Jurkat, Clone E6-1 (cell line): ENCODE measurements around the gene C1QC.

ENCODE experiments used
- DNase-seq: peaks from one replicate; pipeline ENCODE4 v3.0.0-alpha.2; 2011; ENCODE audit warnings: low read depth, low spot score
- H3K4me3 ChIP-seq: 2 replicates; pipeline ENCODE4 v1.5.1; 2011; ENCODE audit warnings: mild to moderate bottlenecking, low read length, control low read depth, moderate library complexity

C1QC gene

DNA sequence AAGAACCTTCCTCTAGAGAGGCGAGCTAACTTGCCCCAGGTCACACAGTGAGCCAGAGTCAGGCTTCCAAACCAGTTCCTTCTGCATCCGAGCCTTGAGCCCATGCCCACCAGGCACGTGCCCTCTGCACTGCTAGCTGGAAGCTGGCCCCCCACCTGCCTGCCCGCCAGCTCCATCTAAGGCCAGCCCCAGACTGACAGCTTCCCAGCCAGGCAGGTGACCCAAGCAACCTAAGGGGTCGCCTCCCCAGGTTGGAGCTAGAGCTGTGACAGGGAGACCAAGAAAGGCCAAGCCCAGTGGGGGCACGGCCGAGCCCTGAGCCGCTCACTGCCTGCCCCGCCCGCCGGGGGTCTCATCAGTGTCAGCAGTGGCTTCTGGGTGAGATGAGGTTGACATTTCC lies 26.9 kb upstream of the C1QC start:
- no peak for DNase-seq
- H3K4me3 ChIP-seq, result no peak overlapping the region

- no peak overlapping the region for H3K4me3 ChIP-seq
- DNase-seq, result no peak
These were observed 25.4 kb upstream of the C1QC start for GRCh38 chr1:22618056-22618455.

DNA sequence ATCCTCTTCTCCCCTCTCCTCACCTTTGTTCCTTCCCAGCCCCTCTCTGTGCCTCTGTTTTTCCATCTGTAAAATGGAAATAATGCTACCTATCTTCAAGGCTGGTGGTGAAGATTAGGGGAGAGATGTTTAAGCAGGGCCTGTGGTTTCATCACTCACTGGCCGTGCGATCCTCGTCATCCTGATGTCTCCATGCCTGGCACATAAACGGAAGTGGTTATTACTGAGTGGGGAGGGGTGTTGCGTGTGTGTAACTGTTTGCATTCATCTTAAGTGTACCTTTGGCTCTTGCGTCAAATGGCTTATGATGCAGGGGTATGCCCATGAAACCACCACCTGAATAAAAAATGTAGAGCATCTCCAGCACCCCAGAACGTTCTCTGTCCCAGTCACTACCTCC lies 24.2 kb upstream of the C1QC start:
- DNase-seq, result peak; percentile 62
- H3K4me3 ChIP-seq, result no peak overlapping the region

- no peak overlapping the region for H3K4me3 ChIP-seq
- no peak for DNase-seq
These were observed 23.6 kb upstream of the C1QC start for GRCh38 chr1:22619798-22620197.

GRCh38 chr1:22621761-22622160 lies 21.7 kb upstream of the C1QC start:
- no peak for DNase-seq
- H3K4me3 ChIP-seq, result no peak overlapping the region

DNA sequence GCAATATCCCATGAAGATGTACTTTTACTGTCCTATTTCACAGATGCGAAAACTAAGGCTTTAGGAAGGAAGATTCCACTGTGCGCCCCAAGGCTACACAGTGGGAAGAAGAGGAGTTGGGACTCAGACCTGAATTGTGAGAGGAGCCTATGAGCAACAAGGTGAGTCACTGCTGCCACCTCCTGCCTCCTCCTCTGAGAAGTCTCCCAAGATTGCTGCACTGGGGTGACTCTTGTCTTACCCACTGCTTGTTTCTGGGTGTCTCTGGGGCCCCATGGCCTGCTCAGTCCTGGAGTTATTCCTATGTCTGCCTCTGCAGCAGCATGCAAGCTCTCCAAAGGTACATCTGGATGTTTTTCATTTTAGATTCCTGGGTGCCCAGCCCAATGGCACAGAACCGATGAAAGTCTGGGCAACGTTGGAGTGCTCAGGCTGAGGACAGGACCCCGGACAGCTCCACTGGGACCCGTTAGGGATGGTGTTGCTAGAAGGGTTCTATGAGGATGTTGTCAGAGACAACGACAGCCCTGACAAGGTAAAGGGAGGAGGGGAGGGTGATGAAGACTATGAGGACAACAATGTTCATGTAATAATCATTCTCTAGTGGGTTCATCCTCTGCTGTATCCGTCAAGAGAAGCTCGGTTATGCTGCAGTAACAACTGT lies 18.0 kb upstream of the C1QC start:
- no peak overlapping the region for H3K4me3 ChIP-seq
- no peak for DNase-seq

GRCh38 chr1:22626237-22627157 lies 16.9 kb upstream of the C1QC start:
- no peak overlapping the region for H3K4me3 ChIP-seq
- no peak for DNase-seq

DNA sequence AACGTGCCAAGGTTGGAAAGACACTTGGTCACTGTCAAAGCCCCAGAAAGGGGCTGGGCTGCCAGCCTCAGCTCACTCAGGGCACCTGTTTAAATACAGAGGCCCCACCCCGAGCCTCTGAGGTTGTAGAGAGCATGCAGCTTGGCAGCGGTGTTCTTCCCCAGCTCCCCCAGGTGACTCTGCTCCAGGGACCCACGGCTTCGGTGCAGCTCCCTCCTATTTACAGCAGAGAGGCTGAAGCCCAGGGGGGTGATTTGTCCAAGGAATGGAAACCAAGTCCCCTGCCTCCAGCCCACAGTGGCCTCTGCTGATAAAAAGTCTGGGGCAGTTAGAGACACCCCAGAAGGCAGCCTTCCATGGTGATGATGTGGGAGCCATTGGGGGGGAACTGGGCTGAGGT lies 16.1 kb upstream of the C1QC start:
- H3K4me3 ChIP-seq, result no peak overlapping the region
- DNase-seq, result no peak

DNA sequence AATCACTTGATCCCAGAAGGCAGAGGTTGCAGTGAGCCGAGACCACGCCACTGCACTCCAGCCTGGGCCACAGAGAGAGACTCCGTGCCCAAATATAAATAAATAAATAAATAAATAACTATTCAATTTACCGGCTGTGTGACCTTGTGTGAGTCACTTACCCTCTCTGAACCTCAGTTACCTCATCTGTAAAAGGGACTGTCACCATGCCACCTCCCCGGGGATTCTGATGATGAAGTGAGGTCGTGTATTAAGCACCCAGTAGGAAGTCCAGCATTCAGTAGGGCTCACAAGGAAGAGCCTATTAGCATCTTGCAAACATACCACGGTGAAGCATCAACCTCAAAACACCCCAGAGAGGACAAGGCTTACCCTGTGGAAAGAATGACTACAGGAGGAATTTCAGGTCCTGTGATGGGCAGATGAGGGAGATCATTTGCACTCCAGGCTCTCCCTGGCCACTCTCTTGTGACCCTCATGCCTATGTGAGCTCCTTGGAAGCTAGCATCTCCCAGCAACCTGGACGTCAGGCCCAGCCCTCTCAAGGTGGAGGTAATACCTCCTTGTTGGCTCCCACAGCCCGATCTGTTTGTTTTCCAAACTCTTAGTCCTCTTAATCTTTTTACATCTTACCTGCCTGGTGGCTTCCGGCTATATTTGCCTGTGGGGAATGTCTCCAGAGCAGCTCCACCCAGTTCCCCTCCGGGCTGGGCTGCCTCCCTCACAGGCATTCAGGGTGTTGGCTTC lies 14.6 kb upstream of the C1QC start:
- no peak overlapping the region for H3K4me3 ChIP-seq
- no peak for DNase-seq

GRCh38 chr1:22629886-22630285 lies 13.5 kb upstream of the C1QC start:
- no peak for DNase-seq
- no peak overlapping the region for H3K4me3 ChIP-seq

DNA sequence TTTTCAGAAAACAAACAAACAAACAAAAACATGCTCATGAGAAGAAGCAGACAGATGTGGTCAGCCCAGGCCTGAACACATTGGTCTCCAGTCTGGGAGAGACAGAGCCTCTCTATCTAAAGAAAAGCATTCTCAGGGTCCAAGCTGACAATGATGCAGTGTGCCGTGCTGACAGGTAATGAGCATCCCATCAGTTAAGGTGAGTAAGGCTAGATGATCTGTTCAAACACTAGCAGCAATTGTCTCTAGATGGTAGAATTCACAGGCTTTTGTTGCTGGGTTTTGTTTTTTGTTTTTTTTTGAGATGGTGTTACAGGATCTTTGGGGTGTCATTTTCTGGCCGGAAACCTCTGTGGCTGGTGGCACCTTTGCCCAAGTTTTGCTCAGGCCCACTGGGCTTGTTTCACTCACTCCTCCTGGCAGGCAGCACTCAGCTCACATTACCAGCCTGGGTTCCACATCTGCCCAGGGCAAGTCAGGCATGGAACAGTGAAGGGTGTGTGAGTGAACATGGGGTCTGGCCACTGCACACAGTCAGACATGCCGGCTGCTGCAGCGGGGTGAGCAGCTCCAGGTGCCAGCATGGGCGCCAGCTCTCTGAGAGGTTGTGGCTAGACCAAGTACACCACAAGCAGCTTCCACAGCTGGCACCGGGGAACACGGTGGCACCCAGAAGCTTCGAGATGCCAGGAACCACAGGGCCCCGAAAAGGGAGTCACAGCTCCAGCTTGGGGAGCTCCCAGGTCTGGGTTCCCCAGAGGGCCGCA lies 9.6 kb upstream of the C1QC start:
- DNase-seq, result peak; percentile 58

DNA sequence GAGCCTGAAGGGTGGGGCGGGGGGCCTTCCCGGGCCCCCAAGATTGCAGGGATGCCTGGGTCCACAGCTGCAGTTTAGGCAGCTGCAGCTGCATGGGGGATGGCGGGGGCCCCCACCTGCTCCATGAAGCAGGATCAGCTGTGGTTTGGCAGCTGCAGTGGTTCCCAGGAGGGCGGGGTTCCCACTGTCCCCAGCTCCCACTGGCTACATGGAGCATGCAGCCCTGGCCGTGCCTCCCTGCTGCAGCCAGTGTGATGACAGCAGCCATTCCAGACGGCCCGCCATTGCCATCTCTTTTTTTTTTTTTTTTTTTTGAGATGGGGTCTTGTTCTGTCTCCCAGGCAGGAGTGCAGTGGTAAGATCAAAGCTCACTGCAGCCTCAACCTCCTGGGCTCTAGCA lies 8.0 kb upstream of the C1QC start:
- DNase-seq, result no peak
- no peak overlapping the region for H3K4me3 ChIP-seq

More for the DNA sequence above, 9.6 kb upstream of the C1QC start:
- no peak overlapping the region for H3K4me3 ChIP-seq

DNA sequence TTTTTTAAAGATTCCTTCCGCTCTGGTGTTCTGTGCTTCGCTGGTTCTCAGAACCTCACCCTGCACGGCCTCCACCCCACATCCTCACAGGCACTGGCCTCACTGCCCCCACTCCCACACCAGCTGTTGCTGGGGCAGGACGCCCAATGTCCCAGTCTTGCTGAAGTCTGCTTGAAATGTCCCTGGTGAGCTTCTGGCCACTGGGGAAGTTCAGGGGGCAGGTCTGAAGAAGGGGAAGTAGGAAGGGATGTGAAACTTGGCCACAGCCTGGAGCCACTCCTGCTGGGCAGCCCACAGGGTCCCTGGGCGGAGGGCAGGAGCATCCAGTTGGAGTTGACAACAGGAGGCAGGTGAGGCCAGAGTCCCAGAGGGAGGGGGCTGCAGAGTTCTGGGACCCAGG lies 7.1 kb upstream of the C1QC start, which contains the start of gene C1QA:
Gene C1QA, plus strand, starts transcription at position 276 of the 400 bp plus-strand sequence. CDS start 989 bp downstream, outside the sequence.
- no peak for DNase-seq
- H3K4me3 ChIP-seq, result no peak within 1 kb of the TSS

- no peak overlapping the region for H3K4me3 ChIP-seq
- no peak for DNase-seq
These were observed 6.5 kb upstream of the C1QC start for GRCh38 chr1:22636927-22637326.

GRCh38 chr1:22637907-22638445 lies 5.5 kb upstream of the C1QC start:
- H3K4me3 ChIP-seq, result no peak overlapping the region
- DNase-seq, result no peak

GRCh38 chr1:22638476-22639234 lies 4.8 kb upstream of the C1QC start:
- DNase-seq, result no peak

GRCh38 chr1:22639286-22639685 lies 4.1 kb upstream of the C1QC start:
- no peak overlapping the region for H3K4me3 ChIP-seq
- DNase-seq, result no peak

More at GRCh38 chr1:22638476-22639234, 4.8 kb upstream of the C1QC start:
- H3K4me3 ChIP-seq, result no peak overlapping the region

DNA sequence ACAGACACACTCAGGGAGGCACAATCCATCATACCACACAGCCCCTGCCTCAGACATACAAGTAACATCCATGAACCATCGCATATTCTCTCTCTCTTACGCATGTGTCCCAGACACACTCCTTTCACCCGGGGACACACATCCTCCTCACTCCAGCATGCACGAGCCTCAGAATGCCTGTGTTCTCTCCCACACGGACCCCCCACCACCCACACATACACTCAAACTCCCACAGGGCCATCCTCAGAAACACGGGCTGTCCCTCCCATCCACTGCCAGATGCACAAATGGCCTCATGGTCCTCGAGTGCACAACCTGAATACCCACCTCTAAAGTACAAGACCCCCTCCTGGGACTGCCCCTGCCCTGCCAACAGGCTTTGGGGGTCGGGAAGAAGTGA lies 2.2 kb upstream of the C1QC start:
- no peak overlapping the region for H3K4me3 ChIP-seq

More for the DNA sequence above, 2.2 kb upstream of the C1QC start:
- no peak for DNase-seq
